GM12878 (cell line): ENCODE results near the gene SALL3. TPM values are rescaled to one million over a fixed set of nuclear protein-coding genes. Genes with fewer than 3 reads are reported as not detected.

ENCODE experiments used
- ATAC-seq: fragments of 200-7000 bp; cut with Tn5 transposase; 3 replicates; pipeline ENCODE4 v1.9.1; 2020; ENCODE audit warnings: mild to moderate bottlenecking, moderate library complexity
- BruUV-seq: library from RNA; stranded (reverse); fragments of 400-500 nt; replicated peaks from 2 replicates; lab custom pipeline; 2021; lab: Mats Ljungman, UMichigan
- CTCF ChIA-PET: fragments of 300-600 bp; sonication (Branson Sonifier 250); formaldehyde crosslinking; extraction: SDS; loops from one replicate; lab custom pipeline; 2021; ENCODE audit warnings: inconsistent platforms; lab: Yijun Ruan, JAX
- POLR2A ChIA-PET: fragments of 350-600 bp; formaldehyde crosslinking; extraction: SDS; loops from one replicate; lab custom pipeline; 2021; ENCODE audit warnings: inconsistent platforms; lab: Charles Lee
- RAD21 ChIA-PET: fragments of 300-600 bp; sonication (Branson Sonifier 250); formaldehyde crosslinking; loops from one replicate; lab custom pipeline; 2023; ENCODE audit warnings: antibody characterized with exemption; ENCODE audit not compliant: unreplicated experiment; lab: Charles Lee
- SMC1A ChIA-PET: fragments of 300-600 bp; sonication (Branson Sonifier 250); formaldehyde crosslinking; loops from one replicate; lab custom pipeline; 2023; ENCODE audit not compliant: unreplicated experiment, uncharacterized antibody; lab: Charles Lee
- DNase-seq: peaks from one replicate; pipeline ENCODE4 v3.0.0-alpha.2; 2011; ENCODE audit warnings: low read depth, low spot score
- FAIRE-seq: peaks from 3 replicates; lab custom pipeline; 2011; peaks lifted over from hg19 to GRCh38; lab: Jason Lieb, UNC
- H2AFZ ChIP-seq: 2 replicates; pipeline ENCODE4 v1.6.0; 2011; ENCODE audit warnings: low read depth, low read length, control low read depth; ENCODE audit not compliant: control insufficient read depth
- H3K27ac ChIP-seq: 2 replicates; pipeline ENCODE4 v1.5.1; 2011; ENCODE audit warnings: control low read depth; ENCODE audit not compliant: control insufficient read depth, insufficient read depth
- H3K27me3 ChIP-seq, 2 experiments: replicated peaks in 1 of 2; 2 replicates each; pipeline versions ENCODE4 v1.6.0 to v1.6.1; 2011; ENCODE audit warnings: low read length in 1 of 2; ENCODE audit not compliant: control insufficient read depth in 2 of 2, insufficient read depth in 2 of 2
- H3K36me3 ChIP-seq, 2 experiments: 2 replicates each; pipeline ENCODE4 v1.5.1; 2011; ENCODE audit warnings: low read length in 1 of 2; ENCODE audit not compliant: control insufficient read depth in 2 of 2, insufficient read depth in 2 of 2
- H3K4me1 ChIP-seq: 2 replicates; pipeline ENCODE4 v1.6.1; 2011; ENCODE audit warnings: mild to moderate bottlenecking, low read length, moderate library complexity, mixed read lengths; ENCODE audit not compliant: control insufficient read depth, insufficient read depth
- H3K4me2 ChIP-seq: 2 replicates; pipeline ENCODE4 v1.6.0; 2011; ENCODE audit warnings: control low read depth; ENCODE audit not compliant: control insufficient read depth, insufficient read depth
- H3K4me3 ChIP-seq: fragments of 200-600 bp; sonication (generic); 2 replicates; pipeline ENCODE4 v1.5.1; 2016
- H3K79me2 ChIP-seq: 2 replicates; pipeline ENCODE4 v1.6.0; 2011; ENCODE audit warnings: low read length; ENCODE audit not compliant: control insufficient read depth, insufficient read depth
- H3K9ac ChIP-seq: 2 replicates; pipeline ENCODE4 v1.8.0; 2011; ENCODE audit warnings: low read length, control low read depth, mixed read lengths; ENCODE audit not compliant: control insufficient read depth, insufficient read depth
- H3K9me3 ChIP-seq: replicated peaks from 3 replicates; pipeline ENCODE4 v1.5.1; 2011; ENCODE audit warnings: mild to moderate bottlenecking, low read length; ENCODE audit not compliant: control insufficient read depth, insufficient read depth
- H4K20me1 ChIP-seq: 2 replicates; pipeline ENCODE4 v1.6.0; 2011; ENCODE audit not compliant: control insufficient read depth, insufficient read depth
- CHD1 ChIP-seq: IDR thresholded peaks from 2 replicates; pipeline ENCODE4 v1.6.1; 2012; ENCODE audit warnings: low read depth, low read length, improper control_type of control experiment
- HCFC1 ChIP-seq: fragments of 150-350 bp; IDR thresholded peaks from 2 replicates; pipeline ENCODE4 v1.6.1; 2014; ENCODE audit warnings: low read length
- HDAC2 ChIP-seq: fragments of 200-600 bp; sonication (generic); IDR thresholded peaks from 2 replicates; pipeline ENCODE4 v1.6.1; 2017
- HSF1 ChIP-seq: fragments of 150-350 bp; IDR thresholded peaks from 2 replicates; pipeline ENCODE4 v1.6.1; 2014; ENCODE audit warnings: mild to moderate bottlenecking, low read depth, low read length
- KDM1A ChIP-seq: fragments of 200-600 bp; sonication (generic); IDR thresholded peaks from 2 replicates; pipeline ENCODE4 v1.6.1; 2016; ENCODE audit warnings: borderline replicate concordance
- MEF2B ChIP-seq: fragments of 450-650 bp; IDR thresholded peaks from 2 replicates; pipeline ENCODE4 v1.6.1; 2018; ENCODE audit warnings: mild to moderate bottlenecking, moderate library complexity; ENCODE audit not compliant: partially characterized antibody, poor library complexity, severe bottlenecking
- YY1 ChIP-seq: IDR thresholded peaks from 2 replicates; pipeline ENCODE4 v1.6.1; 2011; ENCODE audit warnings: low read depth, mild to moderate bottlenecking, low read length
- ZZZ3 ChIP-seq: IDR thresholded peaks from 2 replicates; pipeline ENCODE4 v1.6.1; 2011; ENCODE audit warnings: low read depth; ENCODE audit not compliant: control insufficient read depth, insufficient read length
- WGBS: methylation state at CpG from one replicate; pipeline ENCODE4 v1.1.6; 2016; ENCODE audit warnings: low lambda C conversion rate; ENCODE audit not compliant: insufficient replicate concordance, insufficient coverage; ENCODE audit errors: missing lambda C conversion rate; 5-methylcytosine and 5-hydroxymethylcytosine counted together
- in situ Hi-C: fragments of 300-500 bp; cut with MboI; formaldehyde crosslinking; loops from 9 replicates; pipeline ENCODE4 v1.14.3; 2018; ENCODE audit warnings: mixed read lengths
- intact Hi-C: fragments of 100-400 bp; cut with micrococcal nuclease; formaldehyde crosslinking; loops from one replicate; pipeline ENCODE4 v1.14.2; 2022; ENCODE audit not compliant: unreplicated experiment
- polyA plus RNA-seq, 11 experiments: library from polyadenylated mRNA; depleted of rRNA in 4 of 11; unstranded in 6 of 11; stranded (reverse) in 5 of 11; fragments of >200 nt; fragmentation: Nextera tagmentation in 4 of 11; fragmentation: Illumina TruSeq in 1 of 11; extraction: Ambion mirVana in 4 of 11; extraction: Trizol in 1 of 11; gene quantifications; 1 replicate in 1 of 11; 2 replicates in 10 of 11; pipeline versions ENCODE4 v1.2.1 to v1.2.3, GENCODE V29; 2011 to 2016; ENCODE audit warnings: inconsistent platforms in 2 of 11, missing spikeins in 2 of 11, low read depth in 1 of 11
- total RNA-seq, 4 experiments: library from RNA; depleted of rRNA in 3 of 4; stranded (reverse); fragments of >200 nt in 3 of 4; fragmentation: Illumina TruSeq in 1 of 4; extraction: Trizol in 1 of 4; gene quantifications; 2 replicates each; pipeline versions ENCODE4 v1.2.1 to v1.2.3, GENCODE V29; 2013 to 2021

Gene SALL3
- total and polyA plus RNA-seq, 10 of the 15 experiments (the other 5 are each of a cell fraction or from before 2014, with no cell fraction given) = 0.01 to 0.10 (median 0.07) TPM; not detected in 7

GRCh38 chr18:78999939-79000338 is 20.3 kb downstream of the SALL3 start:
- ChIA-PET CTCF (interaction anchor here (1.1 to 2.0 kb wide), 2 partner anchors 12 to 21 kb away, joined by 4 read pairs; no protein-coding TSS in a partner anchor), SMC1A (interaction anchor here (1.3 to 1.4 kb wide), 2 partner anchors 9 to 13 kb away, joined by 3 to 6 read pairs; no protein-coding TSS in a partner anchor), POLR2A (no interaction called here), RAD21 (no interaction called here)
- Histone ChIP-seq H3K4me1 (no peaks in the 10 kb centered on the region), H3K27ac (no peak overlapping the region), H3K79me2 (no peaks in the 10 kb centered on the region), H3K9me3 (no peaks in the 10 kb centered on the region; the same call in 2 of the 3 replicates), H2AFZ (no peak overlapping the region), H3K36me3 (no peaks in the 10 kb centered on the region), H3K9ac (no peak overlapping the region), H3K27me3 (no peaks in the 10 kb centered on the region), H4K20me1 (no peaks in the 10 kb centered on the region), H3K4me2 (no peak overlapping the region), H3K4me3 (no peak overlapping the region)
- ATAC-seq (no peak), FAIRE-seq (no peak), DNase-seq (no peak)
- WGBS = 25% methylated on average over 8 of the region's 8 CpGs
- in situ Hi-C loops (no loop called here), intact Hi-C loops (no loop called here)
- TF ChIP-seq CHD1 (no peak), HSF1 (no peak), YY1 (no peak), KDM1A (no peak), ZZZ3 (no peak)
- no TSS peak for BruUV-seq

GRCh38 chr18:79000997-79001396 is 21.4 kb downstream of the SALL3 start:
- ChIA-PET RAD21 (no interaction called here), POLR2A (no interaction called here), SMC1A (interaction anchor here (1.4 kb wide), 1 partner anchor 14 kb away, joined by 6 read pairs; no protein-coding TSS in a partner anchor), CTCF (interaction anchor here (0.7 to 2.0 kb wide), 4 partner anchors 11 to 125 kb away, joined by 3 to 4 read pairs (median 4); no protein-coding TSS in a partner anchor)
- intact Hi-C loops = no loop called here
- H3K36me3 ChIP-seq = no peaks in the 10 kb centered on the region
- H3K4me3 ChIP-seq = no peak overlapping the region
- DNase-seq (no peak), FAIRE-seq (no peak), ATAC-seq (no peak)
- 60% methylated on average over 13 of the region's 13 CpGs for WGBS
- in situ Hi-C loops = no loop called here
- H4K20me1 ChIP-seq = no peaks in the 10 kb centered on the region
- no peaks in the 10 kb centered on the region for H3K27me3 ChIP-seq
- BruUV-seq = no TSS peak
- no peaks in the 10 kb centered on the region for H3K79me2 ChIP-seq
- no peak overlapping the region for H2AFZ ChIP-seq
- H3K4me1 ChIP-seq = no peaks in the 10 kb centered on the region
- TF ChIP-seq HDAC2 (no peak), HCFC1 (no peak), MEF2B (no peak)
- TF ChIP-seq, all 136 proteins: peak for 0
- Histone ChIP-seq H3K4me2 (no peak overlapping the region), H3K9me3 (no peaks in the 10 kb centered on the region; the same call in 2 of the 3 replicates), H3K9ac (no peak overlapping the region), H3K27ac (no peak overlapping the region)
